GM19328 (cell line): ENCODE results near the gene ADAMTS3.

Experiments
- ATAC-seq: cut with Tn5 transposase; IDR thresholded peaks from one replicate; pipeline ENCODE4 v1.9.1; 2021; ENCODE audit warnings: mild to moderate bottlenecking, moderate library complexity; ENCODE audit not compliant: unreplicated experiment

Gene ADAMTS3

DNA sequence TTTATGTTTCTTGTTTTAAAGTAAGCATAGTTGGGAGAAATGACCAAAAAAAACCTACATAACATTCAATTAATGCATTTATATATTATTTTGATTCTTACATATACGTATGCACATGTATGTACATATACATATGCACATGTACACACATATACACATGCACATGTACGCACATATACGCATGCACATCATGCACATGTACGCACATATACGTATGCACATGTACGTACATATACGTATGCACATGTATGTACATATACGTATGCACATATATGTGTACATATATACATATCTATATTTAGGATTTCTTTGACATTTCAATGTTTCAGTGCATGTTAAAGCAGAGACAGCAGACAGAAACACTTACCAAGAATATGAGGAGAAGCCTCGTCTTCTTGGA, 263.4 kb downstream of the ADAMTS3 start:
- ATAC-seq: no peak

GRCh38 chr4:72305080-72305479, 263.9 kb downstream of the ADAMTS3 start:
- no peak for ATAC-seq

- ATAC-seq: peak; percentile 84
These were observed 265.9 kb downstream of the ADAMTS3 start for GRCh38 chr4:72302981-72303704.

DNA sequence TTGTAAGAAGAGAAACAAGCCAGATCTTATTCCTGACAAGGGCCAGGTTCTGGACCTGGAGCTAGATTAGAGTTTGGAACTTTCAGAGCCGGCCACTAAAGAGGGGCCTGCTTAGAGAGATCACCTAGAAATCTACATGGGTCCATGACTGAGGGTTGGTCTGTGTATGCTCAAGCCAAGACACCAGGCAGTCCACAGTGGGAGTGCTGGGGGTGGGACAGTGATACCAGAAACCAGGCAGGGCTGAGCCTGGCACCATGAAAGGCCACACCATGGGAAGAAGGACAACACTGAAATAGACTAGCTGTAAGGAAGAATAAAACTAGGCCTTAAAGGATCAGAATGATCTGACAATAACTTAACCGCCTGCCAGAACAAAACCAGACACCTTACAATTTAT, 267.3 kb downstream of the ADAMTS3 start:
- ATAC-seq: no peak

- ATAC-seq: no peak
These were observed 268.9 kb downstream of the ADAMTS3 start for GRCh38 chr4:72300126-72300525.

GRCh38 chr4:72295966-72296557, 273.0 kb downstream of the ADAMTS3 start:
- peak; percentile 61 for ATAC-seq

DNA sequence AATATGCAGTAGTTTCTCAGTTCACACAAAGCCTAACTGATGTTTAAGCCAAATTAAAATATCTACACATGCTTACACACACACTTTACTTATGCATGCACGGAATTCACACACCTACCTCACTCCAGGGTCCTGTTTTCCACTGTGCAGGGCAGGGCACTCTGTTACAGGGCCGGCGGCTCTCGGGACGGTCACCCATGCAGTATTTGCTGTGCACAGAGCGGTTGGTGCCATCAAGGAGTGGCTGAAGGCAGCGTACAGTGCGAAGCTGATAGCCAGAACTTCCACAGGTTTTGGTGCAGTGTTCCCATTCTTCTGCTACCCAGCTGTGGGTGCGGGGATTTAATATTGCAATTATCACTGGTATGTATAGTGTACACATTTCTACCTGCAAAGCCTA, 278.3 kb downstream of the ADAMTS3 start:
- no peak for ATAC-seq

DNA sequence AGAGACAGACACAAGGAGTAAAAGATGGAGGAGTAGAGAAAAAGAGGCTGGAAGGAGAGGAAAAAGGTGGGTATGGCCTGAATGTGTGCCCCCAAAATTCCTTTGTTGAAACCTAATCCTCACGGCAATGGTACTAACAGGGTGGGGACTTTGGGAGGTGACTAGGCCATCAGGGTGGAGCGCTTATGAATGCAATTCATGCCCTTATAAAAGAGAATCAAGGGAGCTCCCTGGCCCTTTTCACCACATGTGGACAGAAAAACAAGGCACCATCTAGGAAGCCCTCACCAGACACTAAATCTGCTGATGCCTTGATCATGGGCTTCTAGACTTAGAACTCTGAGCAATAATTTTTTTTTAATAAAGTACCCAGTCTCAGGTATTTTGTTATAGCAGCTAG, 282.1 kb downstream of the ADAMTS3 start:
- no peak for ATAC-seq

GRCh38 chr4:72286185-72286584, 282.8 kb downstream of the ADAMTS3 start:
- no peak for ATAC-seq

- no peak for ATAC-seq
These were observed 285.7 kb downstream of the ADAMTS3 start for GRCh38 chr4:72283357-72283756.

GRCh38 chr4:72280252-72280651, 288.8 kb downstream of the ADAMTS3 start:
- no peak for ATAC-seq

- ATAC-seq: no peak
These were observed 293.6 kb downstream of the ADAMTS3 start for GRCh38 chr4:72275381-72275780.

- ATAC-seq: no peak
These were observed 294.8 kb downstream of the ADAMTS3 start for GRCh38 chr4:72274251-72274650.

DNA sequence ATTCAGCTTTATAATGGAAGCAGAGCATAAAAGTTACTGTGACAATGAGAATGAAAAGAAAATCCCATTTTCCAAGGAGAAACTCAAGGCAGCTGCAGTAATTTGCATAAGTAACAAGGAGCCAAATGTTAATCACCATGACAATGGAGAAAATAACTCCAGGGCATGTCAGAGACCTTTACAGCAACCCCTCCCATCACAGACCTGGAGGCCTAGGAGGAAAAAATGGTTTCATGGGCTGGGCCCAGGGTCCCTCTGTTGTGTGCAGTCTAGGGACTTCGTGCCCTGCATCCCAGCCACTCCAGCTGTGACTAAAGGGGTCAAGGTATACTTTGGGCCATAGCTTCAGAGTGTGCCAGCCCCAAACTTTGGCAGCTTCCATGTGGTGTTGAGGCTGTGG, 313.8 kb downstream of the ADAMTS3 start:
- ATAC-seq: no peak

DNA sequence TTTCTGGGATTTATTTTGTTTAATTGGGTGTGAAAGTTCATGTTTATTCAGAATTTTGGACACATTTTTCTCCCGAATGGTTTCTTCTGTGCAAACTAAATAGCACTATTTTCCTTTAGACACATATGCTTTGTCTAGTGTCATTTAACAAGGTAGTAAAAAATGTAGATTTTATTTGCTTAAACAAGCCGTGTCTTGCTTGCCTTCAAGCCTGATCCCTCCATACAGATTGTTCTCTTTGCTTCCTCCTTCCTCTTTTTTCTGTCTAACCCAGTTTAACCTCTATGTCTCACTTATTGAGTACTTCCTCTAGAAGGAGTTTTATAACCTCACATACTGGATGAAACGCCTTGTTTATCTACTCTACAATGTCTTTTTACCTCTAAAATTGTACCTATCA, 325.4 kb downstream of the ADAMTS3 start:
- ATAC-seq: no peak

DNA sequence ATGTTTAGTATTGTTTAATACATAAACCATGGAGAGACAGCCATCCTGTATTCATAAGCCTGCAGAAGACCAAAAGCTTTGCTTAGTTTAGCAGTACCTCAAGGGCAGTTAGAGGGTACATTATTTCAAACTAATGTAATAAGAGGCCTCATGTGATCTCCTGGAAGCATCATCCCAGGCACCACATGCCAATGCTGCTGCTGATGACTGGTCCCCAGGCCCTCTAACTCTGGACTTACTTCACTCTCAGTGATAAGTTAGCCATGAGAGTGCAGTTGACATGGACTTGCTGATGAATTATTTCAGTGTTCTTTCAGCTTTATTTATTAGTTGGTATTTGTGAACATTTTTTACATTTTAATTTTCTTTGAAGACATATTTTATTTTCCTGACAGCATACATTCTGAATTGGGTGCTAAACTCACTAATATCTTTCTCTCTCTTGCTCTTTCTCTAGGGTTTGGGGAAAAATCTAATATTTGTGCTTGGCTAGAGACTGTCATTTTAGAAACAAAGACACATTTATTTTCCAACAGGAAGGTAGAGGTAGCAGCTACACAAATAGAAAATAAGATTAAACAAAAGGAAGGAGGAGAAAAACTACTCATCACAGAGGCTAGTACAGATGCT, 329.4 kb downstream of the ADAMTS3 start:
- no peak for ATAC-seq
